ENCODE measurements around the gene BCL2.
A peak's percentile ranks its signal among the peaks of the same experiment; 100 is the strongest.

BCL2 gene

GRCh38 chr18:63282793-63283192, 36.8 kb downstream of the BCL2 start:
- H3K27ac ChIP-seq, result no peak overlapping the region
- H3K36me3 ChIP-seq (ENCODE audit: control insufficient read depth, insufficient read depth, low read length), result no peaks in the 10 kb centered on the region
- no peaks in the 10 kb centered on the region for H3K27me3 ChIP-seq (ENCODE audit: control insufficient read depth, insufficient read depth, low read length)
- H3K9ac ChIP-seq, result no peak overlapping the region
- H3K79me2 ChIP-seq, result peaks cover 10% of the 10 kb centered on the region
- H3K4me1 ChIP-seq, result peaks cover 4% of the 10 kb centered on the region
- H3K4me2 ChIP-seq (ENCODE audit: low read length), result no peak overlapping the region
- TF ChIP-seq CTCF (IDR thresholded peaks at IDR 0.05), result no peak
- H3K4me3 ChIP-seq (ENCODE audit: low read depth, low read length), result no peak overlapping the region
- no peak overlapping the region for H2AFZ ChIP-seq
- no peaks in the 10 kb centered on the region for H3K9me3 ChIP-seq (ENCODE audit: control insufficient read depth, low read length)

- no peak overlapping the region for H3K4me3 ChIP-seq (ENCODE audit: low read depth, low read length)
- H3K27me3 ChIP-seq (ENCODE audit: control insufficient read depth, insufficient read depth, low read length), result no peaks in the 10 kb centered on the region
- H3K9me3 ChIP-seq (ENCODE audit: control insufficient read depth, low read length), result no peaks in the 10 kb centered on the region
- H2AFZ ChIP-seq, result no peak overlapping the region
- H3K36me3 ChIP-seq (ENCODE audit: control insufficient read depth, insufficient read depth, low read length), result no peaks in the 10 kb centered on the region
- peaks cover 12% of the 10 kb centered on the region for H3K4me1 ChIP-seq
- H3K4me2 ChIP-seq (ENCODE audit: low read length), result no peak overlapping the region
- H3K27ac ChIP-seq, result no peak overlapping the region
- no peak overlapping the region for H3K9ac ChIP-seq
- no peak for TF ChIP-seq CTCF (IDR thresholded peaks at IDR 0.05)
- H3K79me2 ChIP-seq, result no peaks in the 10 kb centered on the region
Measured at GRCh38 chr18:63273222-63273927, 46.2 kb downstream of the BCL2 start.

GRCh38 chr18:63272638-63273037, 46.9 kb downstream of the BCL2 start:
- Histone ChIP-seq H3K79me2 (no peaks in the 10 kb centered on the region), H3K4me1 (peaks cover 14% of the 10 kb centered on the region), H3K27ac (peak overlapping the region; percentile 60), H3K9ac (no peak overlapping the region), H3K36me3 (ENCODE audit: control insufficient read depth, insufficient read depth, low read length) (no peaks in the 10 kb centered on the region), H3K4me3 (ENCODE audit: low read depth, low read length) (no peak overlapping the region), H3K9me3 (ENCODE audit: control insufficient read depth, low read length) (no peaks in the 10 kb centered on the region), H3K4me2 (ENCODE audit: low read length) (no peak overlapping the region), H2AFZ (no peak overlapping the region), H3K27me3 (ENCODE audit: control insufficient read depth, insufficient read depth, low read length) (no peaks in the 10 kb centered on the region)
- TF ChIP-seq CTCF (IDR thresholded peaks at IDR 0.05), result no peak

GRCh38 chr18:63271881-63272299, 47.7 kb downstream of the BCL2 start:
- Histone ChIP-seq H3K4me2 (ENCODE audit: low read length) (peak overlapping the region; percentile 12), H3K4me3 (ENCODE audit: low read depth, low read length) (no peak overlapping the region), H3K27me3 (ENCODE audit: control insufficient read depth, insufficient read depth, low read length) (no peaks in the 10 kb centered on the region), H3K79me2 (no peaks in the 10 kb centered on the region), H3K36me3 (ENCODE audit: control insufficient read depth, insufficient read depth, low read length) (no peaks in the 10 kb centered on the region), H2AFZ (peak overlapping the region; percentile 49), H3K4me1 (peaks cover 15% of the 10 kb centered on the region), H3K27ac (peak overlapping the region; percentile 60), H3K9me3 (ENCODE audit: control insufficient read depth, low read length) (no peaks in the 10 kb centered on the region), H3K9ac (no peak overlapping the region)
- TF ChIP-seq CTCF (IDR thresholded peaks at IDR 0.05), result no peak

GRCh38 chr18:63271148-63271547, 48.4 kb downstream of the BCL2 start:
- Histone ChIP-seq H3K9me3 (ENCODE audit: control insufficient read depth, low read length) (no peaks in the 10 kb centered on the region), H3K4me1 (peaks cover 15% of the 10 kb centered on the region), H3K27ac (no peak overlapping the region), H2AFZ (no peak overlapping the region), H3K79me2 (no peaks in the 10 kb centered on the region), H3K9ac (no peak overlapping the region), H3K27me3 (ENCODE audit: control insufficient read depth, insufficient read depth, low read length) (no peaks in the 10 kb centered on the region), H3K36me3 (ENCODE audit: control insufficient read depth, insufficient read depth, low read length) (no peaks in the 10 kb centered on the region), H3K4me3 (ENCODE audit: low read depth, low read length) (no peak overlapping the region), H3K4me2 (ENCODE audit: low read length) (no peak overlapping the region)
- TF ChIP-seq CTCF (IDR thresholded peaks at IDR 0.05), result no peak

All from parathyroid adenoma (tissue), 2 donors.